DMS 273 treated with DMSO at 0.1 percent for 48 hours (cell line): ENCODE measurements around the gene YAP1.

Experiments used
- DNase-seq: peaks from one replicate; lab custom pipeline; 2025; lab: John Stamatoyannopoulos, UW

Gene YAP1

DNA sequence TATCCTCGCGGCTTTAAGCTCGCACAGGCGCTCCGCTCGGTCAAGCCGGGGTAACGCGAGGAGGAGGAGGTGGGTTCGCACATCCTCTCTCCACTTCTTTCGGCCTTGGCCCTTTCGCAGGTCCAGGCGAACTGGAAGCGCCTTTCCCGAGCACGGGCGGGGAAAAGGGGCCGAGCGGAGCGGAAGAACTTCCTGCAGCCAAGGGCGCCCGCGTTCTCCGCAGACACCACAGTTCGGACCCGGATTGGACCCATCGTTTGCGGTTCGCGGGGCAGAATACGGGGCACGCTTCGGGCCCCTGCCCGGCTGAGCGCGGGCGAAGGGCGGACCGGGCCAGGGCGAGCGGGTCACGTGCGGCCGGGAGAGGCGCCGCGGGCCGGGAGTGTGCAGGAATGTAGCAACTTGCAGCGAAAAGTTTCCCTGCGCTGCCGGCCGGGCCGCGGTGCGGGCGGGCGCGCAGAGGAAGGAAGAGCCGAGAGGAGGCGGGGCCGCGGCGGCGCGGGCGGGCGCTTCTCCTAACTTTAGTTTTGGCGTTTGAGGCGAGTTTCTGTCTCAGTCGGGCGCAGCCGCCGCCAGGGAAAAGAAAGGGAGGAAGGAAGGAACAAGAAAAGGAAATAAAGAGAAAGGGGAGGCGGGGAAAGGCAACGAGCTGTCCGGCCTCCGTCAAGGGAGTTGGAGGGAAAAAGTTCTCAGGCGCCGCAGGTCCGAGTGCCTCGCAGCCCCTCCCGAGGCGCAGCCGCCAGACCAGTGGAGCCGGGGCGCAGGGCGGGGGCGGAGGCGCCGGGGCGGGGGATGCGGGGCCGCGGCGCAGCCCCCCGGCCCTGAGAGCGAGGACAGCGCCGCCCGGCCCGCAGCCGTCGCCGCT, at the start of gene YAP1:
YAP1 (plus strand) TSS at position 552 of the 865 bp plus-strand sequence. CDS start 402 bp downstream, outside the sequence.
- DNase-seq = no peak

DNA sequence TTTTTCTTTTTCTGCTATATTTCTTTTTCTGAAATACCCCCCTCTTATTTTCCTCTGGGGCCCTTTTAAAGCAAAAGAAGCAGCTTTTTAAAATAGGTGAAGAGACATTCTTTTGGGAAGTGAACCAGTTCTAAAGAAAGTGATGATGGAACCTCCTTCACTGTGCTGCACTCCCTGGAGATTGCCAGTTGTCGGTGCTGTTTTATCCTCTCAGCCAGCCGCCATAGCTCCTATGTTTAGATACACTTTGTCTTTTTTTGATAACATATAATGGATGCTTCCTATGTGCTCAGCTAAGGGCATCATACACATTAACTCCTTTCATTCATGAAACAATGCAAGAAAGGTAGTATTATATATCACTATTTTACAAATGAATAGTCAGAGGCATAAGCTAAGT, 49.0 kb upstream of the YAP1 start:
- no peak for DNase-seq

DNA sequence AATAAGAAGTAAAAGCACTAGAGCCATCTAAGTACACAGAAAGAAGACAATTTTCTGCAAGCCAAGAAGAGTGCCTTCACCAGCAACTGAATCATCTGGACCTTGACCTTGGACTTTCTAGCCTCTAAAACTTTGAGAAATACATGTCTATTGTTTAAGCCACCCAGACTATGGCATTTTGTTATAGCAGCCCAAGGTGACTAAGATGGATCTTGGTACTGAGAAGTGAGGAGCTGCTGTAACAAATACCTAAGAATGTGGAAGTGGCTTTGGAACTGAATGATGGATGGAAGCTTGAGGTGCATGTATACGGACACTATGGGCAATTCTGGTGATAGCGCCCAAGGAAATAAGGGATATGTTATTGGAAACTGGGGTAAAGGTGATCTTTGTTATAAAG, 48.1 kb upstream of the YAP1 start:
- DNase-seq = no peak

DNA sequence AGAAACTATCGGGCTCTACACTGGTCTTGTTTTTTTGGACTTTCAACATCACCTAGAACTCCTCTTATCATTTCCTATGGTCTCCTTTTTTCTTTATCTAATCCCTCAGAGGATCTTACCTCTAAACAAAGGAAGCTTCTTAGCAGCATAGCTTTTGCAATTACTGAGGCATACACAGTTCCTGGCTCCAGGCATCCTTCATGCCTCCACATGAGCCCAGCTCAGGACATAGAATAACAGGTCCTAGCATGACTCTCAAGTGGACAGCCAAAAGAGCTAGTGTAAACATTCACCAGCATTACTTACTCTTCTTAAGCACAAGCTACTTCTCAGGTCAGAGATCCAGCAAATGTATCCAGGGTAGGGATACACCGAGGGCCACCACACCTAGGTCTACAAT, 45.9 kb upstream of the YAP1 start:
- DNase-seq = no peak

DNA sequence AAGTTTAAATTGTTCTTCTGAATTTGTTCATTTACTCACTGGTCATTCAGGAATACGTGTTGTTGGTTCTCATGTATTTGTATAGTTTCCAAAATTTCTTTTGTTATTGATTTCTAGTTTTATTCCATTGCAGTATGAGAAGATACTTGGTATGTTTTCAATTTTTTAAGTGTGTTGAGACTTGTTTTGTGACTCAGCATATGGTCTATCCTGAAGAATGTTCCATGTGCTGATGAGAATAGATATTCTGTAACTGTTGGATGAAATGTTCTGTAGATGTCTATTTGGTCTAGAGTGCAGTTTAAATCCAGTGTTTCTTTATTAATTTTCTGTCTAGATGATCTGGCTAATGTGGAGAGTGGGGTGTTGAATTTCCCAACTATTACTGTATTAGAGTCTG, 39.5 kb upstream of the YAP1 start:
- DNase-seq = no peak

DNA sequence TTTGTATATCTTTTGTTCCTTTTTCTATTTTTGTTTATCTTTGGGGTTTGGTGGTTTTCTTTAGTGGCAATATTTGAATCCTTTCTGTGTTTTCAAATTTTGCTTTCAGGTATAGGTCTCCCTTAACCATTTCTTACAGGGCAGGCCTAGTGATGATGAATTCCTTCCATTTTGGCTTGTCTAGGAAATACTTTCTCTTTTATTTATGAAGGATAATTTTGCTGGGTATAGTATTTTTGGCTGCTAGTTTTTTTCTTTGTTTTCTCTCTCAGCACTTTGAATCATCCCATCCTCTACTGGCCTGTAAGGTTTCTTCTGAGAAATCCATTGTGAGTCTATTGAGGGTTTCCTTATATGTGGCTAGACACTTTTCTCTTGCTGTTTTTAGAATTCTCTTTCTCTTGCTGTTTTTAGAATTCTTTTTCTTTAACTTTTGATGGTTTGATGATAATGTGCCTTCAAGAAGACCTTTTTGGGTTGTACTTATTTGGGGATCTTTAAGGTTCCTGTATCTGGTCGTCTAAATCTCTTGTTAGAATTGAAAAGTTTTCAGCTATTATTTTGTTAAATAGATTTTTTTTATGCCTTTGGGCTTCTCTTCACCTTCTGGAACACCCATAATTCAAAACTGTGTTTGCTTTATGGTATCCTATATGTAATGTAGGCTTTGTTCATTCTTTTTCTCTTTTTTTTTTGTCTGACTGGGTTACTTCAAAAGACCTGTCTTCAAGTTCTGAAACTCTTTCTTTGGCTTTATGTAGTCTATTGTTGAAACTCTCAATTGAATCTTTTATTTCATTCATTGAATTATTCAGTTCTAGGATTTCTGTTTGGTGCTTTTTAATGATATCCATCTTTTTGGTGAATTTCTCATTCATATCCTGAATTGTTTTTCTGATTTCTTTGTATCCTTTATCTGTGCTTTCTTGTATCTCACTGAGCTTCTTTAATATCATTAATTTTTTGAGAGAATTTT, 38.5 kb upstream of the YAP1 start:
- DNase-seq = no peak

DNA sequence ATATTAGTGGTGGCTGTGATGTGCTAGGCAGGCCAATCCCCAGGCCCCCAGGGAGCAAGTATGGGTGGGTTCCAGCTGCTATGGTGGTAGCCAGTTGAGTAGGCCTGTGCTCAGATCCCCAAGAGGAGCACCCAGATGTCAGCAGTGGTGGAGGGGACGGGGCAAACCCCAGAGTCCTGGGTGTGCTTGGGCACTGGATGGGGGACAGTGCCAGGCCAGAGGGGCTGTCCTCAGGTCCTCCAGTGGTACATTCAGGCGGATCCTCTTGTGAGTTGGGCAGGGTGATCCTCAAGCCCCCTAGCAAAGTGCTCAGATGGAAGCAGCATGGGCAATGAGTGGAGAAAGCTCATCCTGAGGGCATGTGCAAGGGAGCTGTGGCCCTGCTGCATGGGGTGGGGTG, 37.0 kb upstream of the YAP1 start:
- DNase-seq = no peak

DNA sequence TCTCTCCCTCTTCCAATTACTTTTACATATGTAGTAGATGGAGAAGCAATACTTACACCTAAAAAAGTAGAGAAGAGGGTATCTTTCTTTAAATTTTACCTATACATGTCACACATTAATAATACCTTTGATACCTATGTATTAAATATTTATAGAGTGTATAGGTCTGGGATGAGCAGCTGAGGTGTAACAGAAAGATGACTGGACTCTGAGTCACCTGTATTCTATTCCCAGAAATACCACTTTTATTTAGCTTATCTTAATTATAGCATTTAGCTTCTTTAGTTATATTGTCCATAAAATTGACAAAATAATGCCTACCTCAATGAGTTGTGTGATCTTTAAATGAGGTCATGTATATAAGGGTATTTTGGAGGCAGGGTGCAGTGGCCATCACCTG, 30.6 kb upstream of the YAP1 start:
- no peak for DNase-seq

DNA sequence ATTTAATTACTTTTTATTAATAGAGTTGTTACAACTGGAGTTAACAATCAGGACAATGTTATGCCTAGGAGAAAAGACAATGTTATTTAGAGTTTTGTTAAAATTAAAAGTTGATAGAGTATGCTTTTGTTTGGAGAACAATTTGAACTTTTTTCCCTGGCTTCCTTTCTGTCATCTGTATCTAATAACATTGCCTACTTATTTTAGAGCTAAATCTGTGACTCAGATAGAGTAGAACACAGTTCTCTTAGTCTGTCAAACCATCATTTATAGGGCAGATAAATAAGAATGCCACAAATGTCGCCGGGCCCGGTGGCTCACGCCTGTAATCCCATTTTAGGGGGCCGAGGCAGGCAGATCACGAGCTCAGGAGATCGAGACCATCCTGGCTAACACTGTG, 28.9 kb upstream of the YAP1 start:
- DNase-seq = no peak

- DNase-seq = no peak
Measured at GRCh38 chr11:102085864-102086551, 24.2 kb upstream of the YAP1 start.

GRCh38 chr11:102097186-102097585, 13.1 kb upstream of the YAP1 start:
- DNase-seq = no peak

DNA sequence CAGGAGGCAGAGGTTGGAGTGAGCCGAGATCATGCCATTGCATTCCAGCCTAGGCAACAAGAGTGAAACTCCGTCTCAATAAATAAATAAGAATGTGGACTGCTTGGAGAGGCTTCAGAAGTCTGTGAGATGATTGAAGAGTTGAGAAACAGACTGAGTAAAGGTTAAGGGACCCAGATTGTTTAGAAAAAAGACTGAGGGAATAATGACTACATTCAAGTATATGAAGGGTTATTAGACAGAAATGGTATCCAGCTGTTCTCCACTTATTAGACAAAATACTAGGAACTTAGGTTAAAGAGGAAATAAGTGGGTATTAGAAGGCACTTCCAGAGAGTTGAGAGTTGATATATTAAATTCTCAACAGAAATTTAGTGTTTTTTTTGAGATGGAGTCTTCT, 10.5 kb upstream of the YAP1 start:
- DNase-seq = no peak

DNA sequence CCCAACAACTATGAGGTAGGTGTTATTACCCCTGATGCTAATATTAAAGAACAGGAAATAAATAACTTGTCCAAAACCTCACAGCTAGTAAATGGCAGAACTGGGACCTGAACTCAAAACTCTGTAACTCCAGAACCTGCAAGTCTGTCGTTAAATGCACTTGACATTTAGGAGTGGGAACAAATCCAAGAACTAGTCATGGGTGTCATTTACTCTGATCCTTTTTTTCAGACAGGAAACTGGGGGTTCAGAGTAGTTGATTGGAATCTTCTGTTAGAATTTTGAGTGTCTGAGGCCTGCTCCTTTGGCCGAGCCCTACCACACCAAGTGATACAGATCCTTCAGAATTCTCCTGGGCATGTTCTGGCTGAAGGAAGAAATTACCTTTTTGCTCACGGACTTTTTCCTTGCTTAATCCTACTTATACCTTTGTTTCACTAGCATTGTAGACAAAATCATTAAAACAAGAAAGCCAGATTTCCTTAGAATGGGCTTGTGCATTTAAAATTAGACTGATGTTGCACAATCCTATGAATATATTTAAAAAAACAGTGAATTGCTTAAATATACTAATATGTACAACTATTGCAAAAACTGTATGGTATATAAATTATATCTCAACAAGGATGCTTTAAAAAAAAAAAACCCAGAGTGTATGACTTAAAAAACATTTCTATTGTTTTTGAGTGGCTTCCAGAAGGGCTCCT, 1.4 kb upstream of the YAP1 start:
- no peak for DNase-seq

DNA sequence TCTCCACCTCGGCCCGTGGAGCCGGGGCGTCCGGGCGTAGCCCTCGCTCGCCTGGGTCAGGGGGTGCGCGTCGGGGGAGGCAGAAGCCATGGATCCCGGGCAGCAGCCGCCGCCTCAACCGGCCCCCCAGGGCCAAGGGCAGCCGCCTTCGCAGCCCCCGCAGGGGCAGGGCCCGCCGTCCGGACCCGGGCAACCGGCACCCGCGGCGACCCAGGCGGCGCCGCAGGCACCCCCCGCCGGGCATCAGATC, 439 bp downstream of the YAP1 start:
- DNase-seq = no peak

DNA sequence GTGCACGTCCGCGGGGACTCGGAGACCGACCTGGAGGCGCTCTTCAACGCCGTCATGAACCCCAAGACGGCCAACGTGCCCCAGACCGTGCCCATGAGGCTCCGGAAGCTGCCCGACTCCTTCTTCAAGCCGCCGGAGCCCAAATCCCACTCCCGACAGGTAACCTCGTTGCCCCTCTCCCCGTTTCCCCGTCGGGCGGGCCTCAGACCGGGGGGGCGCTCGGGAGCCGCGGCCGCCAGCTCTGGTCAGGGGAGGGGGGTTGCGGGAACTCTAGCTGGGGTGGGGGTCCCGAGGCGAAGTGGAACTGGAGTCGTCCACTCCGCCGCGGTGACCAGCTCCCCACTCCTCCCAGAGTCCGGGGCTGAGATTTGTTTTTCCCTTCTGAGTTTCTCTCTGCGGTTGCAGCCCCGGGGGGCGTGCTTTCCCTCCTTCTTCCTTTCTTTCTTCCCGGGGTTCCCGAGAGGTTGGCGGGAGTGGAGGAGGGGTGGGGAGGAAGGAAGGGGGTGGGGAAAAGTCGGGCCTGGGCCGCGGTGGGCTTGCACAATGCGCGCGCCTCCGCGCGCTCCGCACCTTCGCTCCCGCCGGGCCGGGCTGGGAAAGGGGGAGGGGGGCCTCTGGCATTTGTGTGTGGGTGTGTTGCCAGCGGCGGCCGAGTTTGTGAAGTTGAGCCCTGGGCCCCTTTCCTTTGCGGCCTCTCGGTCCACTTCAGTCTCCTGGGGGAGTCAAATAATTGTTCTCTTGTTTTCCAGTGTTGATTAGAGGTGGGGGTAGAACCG, 952 bp downstream of the YAP1 start:
- no peak for DNase-seq

GRCh38 chr11:102111787-102112508, 1.7 kb downstream of the YAP1 start:
- no peak for DNase-seq

GRCh38 chr11:102112509-102112821, 2.2 kb downstream of the YAP1 start:
- no peak for DNase-seq

- DNase-seq = no peak
Measured at GRCh38 chr11:102114032-102114431, 3.8 kb downstream of the YAP1 start.

- DNase-seq = no peak
Measured at GRCh38 chr11:102115557-102115956, 5.3 kb downstream of the YAP1 start.

GRCh38 chr11:102116453-102117205, 6.4 kb downstream of the YAP1 start:
- DNase-seq = no peak
